Ishikawa (cell line): ENCODE results near the gene SNX32.

ENCODE experiments used
- CEBPB ChIP-seq: IDR thresholded peaks from 2 replicates; pipeline ENCODE4 v1.6.1; 2012
- CREB1 ChIP-seq: IDR thresholded peaks from 2 replicates; pipeline ENCODE4 v1.6.1; 2012; ENCODE audit warnings: low read depth
- EP300 ChIP-seq: IDR thresholded peaks from 2 replicates; pipeline ENCODE4 v1.6.1; 2012; ENCODE audit warnings: borderline replicate concordance
- FOXM1 ChIP-seq: IDR thresholded peaks from 2 replicates; pipeline ENCODE4 v1.6.1; 2012; ENCODE audit warnings: low read depth, borderline replicate concordance
- MAX ChIP-seq: IDR thresholded peaks from 2 replicates; pipeline ENCODE4 v1.6.1; 2012
- NFIC ChIP-seq: IDR thresholded peaks from 2 replicates; pipeline ENCODE4 v1.6.1; 2012
- RAD21 ChIP-seq: IDR thresholded peaks from 2 replicates; pipeline ENCODE4 v1.6.1; 2012; ENCODE audit warnings: low read depth
- TAF1 ChIP-seq: IDR thresholded peaks from 2 replicates; pipeline ENCODE4 v1.6.1; 2012; ENCODE audit warnings: low read depth, mild to moderate bottlenecking
- TEAD4 ChIP-seq: IDR thresholded peaks from 2 replicates; pipeline ENCODE4 v1.6.1; 2012
- USF1 ChIP-seq: IDR thresholded peaks from 2 replicates; pipeline ENCODE4 v1.6.1; 2012
- YY1 ChIP-seq: IDR thresholded peaks from 2 replicates; pipeline ENCODE4 v1.6.1; 2012; ENCODE audit warnings: low read depth
- ZBTB7A ChIP-seq: IDR thresholded peaks from 2 replicates; pipeline ENCODE4 v1.6.1; 2012; ENCODE audit warnings: low read depth
- TF ChIP-seq, protein P1 (sequence below): IDR thresholded peaks from 2 replicates; pipeline ENCODE4 v1.6.1; 2012; ENCODE audit warnings: low read depth, mild to moderate bottlenecking

DNA sequence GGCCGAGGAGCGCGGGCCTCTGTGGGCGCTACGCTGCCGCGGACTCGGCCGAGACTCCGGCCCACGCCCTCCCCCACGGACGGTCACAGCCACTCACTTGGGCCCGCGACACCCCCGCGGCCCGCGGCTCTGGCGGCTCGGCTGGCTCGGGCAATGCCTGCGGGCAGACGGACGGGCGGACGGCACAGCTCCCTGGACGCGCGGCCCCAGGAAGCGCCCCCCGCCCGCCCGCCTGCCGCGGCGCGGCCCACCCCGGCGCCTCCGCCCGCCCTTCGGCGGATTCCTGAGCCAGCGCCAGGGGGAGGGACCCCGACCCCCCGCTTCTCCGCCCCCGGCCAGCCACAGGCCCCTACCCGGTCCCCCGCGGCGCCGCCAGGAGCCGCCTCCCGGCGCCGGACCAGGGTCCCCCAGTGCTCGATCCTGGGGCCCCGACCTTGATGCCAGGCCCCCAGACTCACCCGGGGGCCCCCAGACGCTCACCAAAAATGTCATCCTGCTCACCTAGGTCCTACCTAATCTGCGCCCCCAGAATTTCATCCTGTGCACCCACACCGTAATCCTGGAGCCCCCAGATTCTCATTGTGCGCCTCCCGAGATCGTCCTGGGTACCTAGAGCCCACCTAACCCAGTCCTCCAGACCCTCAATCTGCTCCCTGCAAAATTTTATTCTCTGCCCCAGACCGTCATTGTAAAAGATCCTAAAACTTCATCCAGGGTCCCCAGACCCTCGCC lies 39.0 kb downstream of the SNX32 start, which contains the start of gene EFEMP2:
- TF ChIP-seq, protein P1, sequence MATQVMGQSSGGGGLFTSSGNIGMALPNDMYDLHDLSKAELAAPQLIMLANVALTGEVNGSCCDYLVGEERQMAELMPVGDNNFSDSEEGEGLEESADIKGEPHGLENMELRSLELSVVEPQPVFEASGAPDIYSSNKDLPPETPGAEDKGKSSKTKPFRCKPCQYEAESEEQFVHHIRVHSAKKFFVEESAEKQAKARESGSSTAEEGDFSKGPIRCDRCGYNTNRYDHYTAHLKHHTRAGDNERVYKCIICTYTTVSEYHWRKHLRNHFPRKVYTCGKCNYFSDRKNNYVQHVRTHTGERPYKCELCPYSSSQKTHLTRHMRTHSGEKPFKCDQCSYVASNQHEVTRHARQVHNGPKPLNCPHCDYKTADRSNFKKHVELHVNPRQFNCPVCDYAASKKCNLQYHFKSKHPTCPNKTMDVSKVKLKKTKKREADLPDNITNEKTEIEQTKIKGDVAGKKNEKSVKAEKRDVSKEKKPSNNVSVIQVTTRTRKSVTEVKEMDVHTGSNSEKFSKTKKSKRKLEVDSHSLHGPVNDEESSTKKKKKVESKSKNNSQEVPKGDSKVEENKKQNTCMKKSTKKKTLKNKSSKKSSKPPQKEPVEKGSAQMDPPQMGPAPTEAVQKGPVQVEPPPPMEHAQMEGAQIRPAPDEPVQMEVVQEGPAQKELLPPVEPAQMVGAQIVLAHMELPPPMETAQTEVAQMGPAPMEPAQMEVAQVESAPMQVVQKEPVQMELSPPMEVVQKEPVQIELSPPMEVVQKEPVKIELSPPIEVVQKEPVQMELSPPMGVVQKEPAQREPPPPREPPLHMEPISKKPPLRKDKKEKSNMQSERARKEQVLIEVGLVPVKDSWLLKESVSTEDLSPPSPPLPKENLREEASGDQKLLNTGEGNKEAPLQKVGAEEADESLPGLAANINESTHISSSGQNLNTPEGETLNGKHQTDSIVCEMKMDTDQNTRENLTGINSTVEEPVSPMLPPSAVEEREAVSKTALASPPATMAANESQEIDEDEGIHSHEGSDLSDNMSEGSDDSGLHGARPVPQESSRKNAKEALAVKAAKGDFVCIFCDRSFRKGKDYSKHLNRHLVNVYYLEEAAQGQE, result no peak
- no peak for TF ChIP-seq MAX
- TF ChIP-seq YY1, result no peak
- TF ChIP-seq TEAD4, result no peak
- TF ChIP-seq ZBTB7A, result peak; percentile 80; the same call in 1 of the 2 replicates
- no peak for TF ChIP-seq CEBPB
- TF ChIP-seq RAD21, result no peak
- TF ChIP-seq CREB1, result no peak
- no peak for TF ChIP-seq FOXM1
- TF ChIP-seq EP300, result no peak
- no peak for TF ChIP-seq USF1
- no peak for TF ChIP-seq TAF1
- no peak for TF ChIP-seq NFIC
